KBM-7 (cell line): ENCODE measurements around the gene ULBP2.
A peak's percentile ranks its signal among the peaks of the same experiment; 100 is the strongest.
"Not testable (repeated sequence)": the region's sequence is repeated elsewhere in the genome, so short reads cannot be mapped to it uniquely, and the experiment has no call there.

Source experiments
- DNase-seq: peaks from one replicate; pipeline ENCODE4 v3.0.0-alpha.2; 2015
- in situ Hi-C: fragments of 300-500 bp; cut with MboI; formaldehyde crosslinking; loops from 2 replicates; pipeline ENCODE4 v1.14.3; 2020; ENCODE audit warnings: low sequenced_read_pairs, low pct_unique_long_range_greater_than_20kb, mixed read lengths

ULBP2 gene

DNA sequence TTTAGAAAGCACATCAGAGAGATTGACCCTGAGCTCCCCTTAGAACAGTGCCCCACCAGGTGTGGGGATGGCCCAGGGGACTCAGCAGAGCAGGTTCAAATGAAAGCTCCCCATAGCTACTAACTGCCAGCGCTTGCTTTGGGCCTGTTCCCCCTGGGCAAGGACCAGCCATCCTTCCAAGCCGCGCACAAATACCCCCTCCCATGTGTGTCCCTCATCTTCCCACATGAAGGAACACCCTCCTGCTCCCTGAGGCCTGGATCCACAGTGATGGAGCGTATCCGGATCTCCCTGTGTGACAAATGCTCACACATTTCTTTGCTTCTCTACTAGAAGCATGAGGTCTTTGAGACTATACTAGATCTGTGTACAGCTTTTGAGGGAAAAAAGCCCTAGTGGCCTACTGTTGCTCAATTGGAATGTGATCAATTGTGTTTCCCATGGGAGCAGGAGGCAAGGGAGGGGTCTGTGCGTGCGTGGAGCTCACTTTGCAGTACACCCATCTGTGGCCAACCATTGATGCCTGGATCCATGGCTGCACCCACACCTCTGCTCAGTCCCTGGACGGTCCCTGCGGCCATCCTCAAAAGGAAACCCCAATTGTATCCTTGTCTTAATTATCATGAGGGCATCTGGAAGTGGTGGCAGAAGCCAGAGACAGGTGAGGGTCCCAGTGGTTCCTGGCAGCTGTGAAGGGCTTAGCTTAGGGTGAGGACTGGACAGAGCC, 17.4 kb upstream of the ULBP2 start:
- DNase-seq, result no peak
- in situ Hi-C loops, result no loop called here

DNA sequence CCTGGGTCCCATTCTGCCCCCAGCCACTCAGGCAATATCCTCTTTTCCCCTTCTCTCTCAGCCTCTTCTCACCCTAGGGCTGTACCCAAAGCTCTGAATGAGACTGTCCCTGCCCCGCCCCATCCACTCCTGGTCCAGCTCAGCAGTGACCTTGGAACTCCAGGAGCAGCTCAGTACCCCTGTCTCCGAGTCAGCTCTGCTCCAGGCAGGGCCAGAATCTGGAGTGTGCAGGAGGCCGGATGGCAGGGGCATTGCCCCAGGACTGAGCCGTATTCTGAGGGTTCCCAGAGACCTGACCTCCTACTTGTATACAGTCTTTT, 16.9 kb upstream of the ULBP2 start:
- no peak for DNase-seq
- in situ Hi-C loops, result no loop called here

DNA sequence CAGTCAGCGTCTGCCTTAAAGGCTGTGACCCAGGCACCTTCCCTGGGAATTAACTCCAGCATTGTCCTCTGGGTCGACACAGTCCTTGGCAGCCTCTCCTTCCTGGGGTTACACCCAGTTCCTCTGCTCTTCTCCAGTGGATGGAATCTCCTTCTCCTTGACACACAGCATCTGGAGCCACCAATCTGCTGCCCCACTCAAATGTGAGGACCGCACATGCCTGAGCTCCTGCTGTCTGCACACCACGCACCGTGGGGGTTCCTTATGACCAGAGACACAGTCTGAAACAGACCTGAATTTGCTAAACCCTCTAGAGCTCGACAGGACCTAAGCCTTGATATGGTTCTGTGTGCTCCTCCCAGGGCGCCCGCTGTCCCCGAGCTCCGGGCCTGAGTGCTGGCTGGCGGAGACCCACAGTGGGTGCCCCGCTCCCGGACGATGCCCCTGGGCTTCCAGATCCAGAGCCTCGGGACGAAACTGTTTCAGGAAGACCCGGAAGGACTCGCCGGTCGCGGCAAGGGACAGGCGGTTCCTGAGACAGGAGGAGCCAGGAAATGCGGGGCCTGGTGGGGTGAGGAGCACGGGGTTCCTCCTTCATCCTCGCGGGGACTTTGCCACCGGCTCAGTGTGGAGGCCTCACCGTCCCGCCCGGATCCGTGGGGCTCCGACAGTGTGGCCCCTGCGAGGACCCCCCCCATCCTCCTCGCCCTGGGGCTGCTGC, 16.4 kb upstream of the ULBP2 start:
- in situ Hi-C loops, result no loop called here
- DNase-seq, result no peak

DNA sequence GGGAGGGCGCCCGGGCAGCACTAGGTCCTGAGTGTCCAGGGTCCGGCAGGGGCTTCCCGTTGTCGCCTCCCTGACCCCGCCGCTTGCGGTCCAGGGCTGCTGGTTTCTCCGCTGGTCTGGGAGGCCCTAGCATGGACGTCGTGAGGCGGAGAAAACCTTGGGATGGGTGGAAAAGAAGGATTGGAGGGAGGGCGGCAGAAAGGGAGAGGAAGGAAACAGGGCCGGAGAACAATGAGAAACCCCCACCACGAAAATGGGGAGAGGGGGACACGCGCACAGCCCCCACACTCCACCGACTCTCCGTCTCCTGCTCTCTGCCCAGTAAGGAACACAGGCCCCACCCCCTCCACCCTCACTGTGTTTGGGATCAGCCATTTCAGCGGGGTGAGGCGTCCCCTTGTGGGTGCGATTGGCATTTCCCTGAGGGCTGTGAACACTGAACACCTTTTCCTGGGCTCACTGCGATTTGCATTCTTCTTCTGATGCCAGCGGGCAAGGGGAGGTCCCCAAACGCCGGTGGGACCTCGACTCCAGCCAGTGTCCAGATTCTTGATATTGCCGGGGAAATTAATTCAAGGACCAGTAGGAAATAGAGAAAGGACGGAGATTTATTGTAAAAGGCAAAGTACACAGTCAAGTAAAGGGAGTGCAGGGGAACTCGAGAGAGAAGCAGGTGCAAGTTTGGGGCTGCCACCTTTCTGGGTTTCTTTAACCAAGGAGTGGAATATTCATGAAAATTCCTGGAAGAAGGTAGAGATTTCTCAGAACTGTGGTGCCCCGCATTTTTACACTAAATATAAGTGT, 15.6 kb upstream of the ULBP2 start:
- in situ Hi-C loops, result no loop called here
- peak; percentile 91 for DNase-seq

DNA sequence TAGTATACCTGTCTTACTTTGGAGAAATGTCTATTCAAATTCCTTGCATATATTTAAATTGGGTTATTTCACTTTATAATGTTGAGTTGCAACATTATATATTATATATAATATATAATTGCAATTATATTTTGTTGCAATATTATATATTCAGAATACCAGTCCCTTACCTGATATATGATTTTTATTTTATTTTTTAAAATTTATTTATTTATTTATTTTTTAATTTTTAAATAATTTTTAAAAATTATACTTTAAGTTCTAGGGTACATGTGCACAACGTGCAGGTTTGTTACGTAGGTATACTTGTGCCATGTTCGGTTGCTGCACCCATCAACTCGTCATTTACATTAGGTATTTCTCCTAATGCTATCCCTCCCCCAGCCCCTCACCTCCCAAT, 14.8 kb upstream of the ULBP2 start:
- DNase-seq, in situ Hi-C loops: not testable (repeated sequence)

DNA sequence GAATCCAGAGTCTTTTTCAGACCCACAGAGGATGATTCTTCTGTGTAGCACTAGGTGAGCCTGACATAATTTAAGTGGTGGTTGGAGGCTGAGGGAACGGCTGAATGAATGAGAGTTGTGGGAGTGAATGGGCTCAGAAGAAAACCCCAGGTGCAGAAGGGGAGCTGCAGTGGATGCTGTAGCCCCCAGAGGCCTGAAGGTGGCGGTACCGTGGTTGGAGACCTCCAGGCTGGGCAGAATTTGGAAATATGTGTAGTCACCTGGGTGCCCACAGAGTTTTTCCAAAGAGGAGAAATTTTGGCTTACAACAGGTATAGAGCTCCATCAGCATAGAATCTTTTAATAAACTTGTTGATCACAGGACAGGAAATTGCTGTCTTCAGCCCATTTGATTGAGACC, 12.4 kb upstream of the ULBP2 start:
- peak; percentile 33 for DNase-seq
- in situ Hi-C loops, result no loop called here

DNA sequence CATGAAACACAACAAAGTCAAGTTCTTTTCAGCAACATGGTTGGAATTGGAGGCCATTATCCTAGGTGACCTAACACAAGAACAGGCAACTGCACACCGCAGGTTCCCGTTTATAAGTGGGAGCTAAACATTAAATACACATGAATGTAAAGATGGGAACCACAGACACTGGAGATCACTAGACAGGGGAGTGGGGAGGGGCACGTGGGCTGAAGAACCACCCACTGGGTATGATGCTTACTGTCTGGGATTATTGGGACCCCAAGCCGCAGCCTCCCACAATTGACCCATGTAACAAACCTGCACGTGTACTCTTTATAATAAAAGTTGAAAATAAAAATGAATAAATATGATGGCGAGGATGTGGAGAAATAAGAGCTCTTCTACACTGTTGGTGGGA, 10.3 kb upstream of the ULBP2 start:
- in situ Hi-C loops, result loop anchor here (10.0 kb wide), 1 partner anchor 73 kb away; no protein-coding TSS in a partner anchor
- no peak for DNase-seq

DNA sequence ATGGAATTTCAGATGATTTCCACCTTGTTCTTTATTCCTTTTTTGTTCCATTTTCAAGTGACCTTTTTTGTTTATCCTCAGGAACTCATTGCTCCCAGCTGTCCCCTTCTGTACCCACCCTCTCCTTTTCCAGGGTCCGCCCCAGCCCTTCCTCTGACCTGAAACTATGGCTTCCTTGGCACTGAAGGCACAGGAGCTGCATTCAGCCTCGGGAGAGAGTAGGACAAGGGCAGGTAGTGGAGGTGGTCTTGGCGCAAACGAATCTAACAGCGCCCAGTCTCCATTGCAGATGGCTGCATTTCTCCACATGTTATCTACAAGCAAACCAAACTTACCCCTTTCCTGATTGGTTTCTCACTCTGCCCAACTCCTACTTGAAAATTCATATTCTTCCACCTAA, 8.8 kb upstream of the ULBP2 start:
- no peak for DNase-seq
- in situ Hi-C loops, result loop anchor here (10.0 kb wide), 1 partner anchor 72 kb away; no protein-coding TSS in a partner anchor

DNA sequence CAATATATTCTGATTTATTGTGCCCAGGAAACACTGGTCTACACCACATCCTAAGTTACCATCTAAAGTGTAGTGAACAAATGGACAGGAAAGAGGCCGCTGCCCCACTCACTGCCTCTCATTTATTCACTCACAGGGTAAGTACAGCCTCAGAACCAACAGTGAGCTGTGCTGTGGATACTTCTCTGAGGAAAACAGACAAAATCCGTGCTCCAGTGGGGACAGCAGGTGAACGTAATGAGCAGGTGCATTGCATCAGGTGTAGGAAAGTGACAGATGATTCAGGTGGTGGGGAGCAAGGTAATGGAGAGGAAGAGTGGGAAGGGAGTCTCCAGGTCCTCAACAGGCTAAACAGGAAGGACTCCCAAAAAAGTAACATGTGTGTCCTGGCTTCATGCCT, 8.4 kb upstream of the ULBP2 start:
- in situ Hi-C loops, result loop anchor here (10.0 kb wide), 1 partner anchor 71 kb away; no protein-coding TSS in a partner anchor
- DNase-seq, result no peak

DNA sequence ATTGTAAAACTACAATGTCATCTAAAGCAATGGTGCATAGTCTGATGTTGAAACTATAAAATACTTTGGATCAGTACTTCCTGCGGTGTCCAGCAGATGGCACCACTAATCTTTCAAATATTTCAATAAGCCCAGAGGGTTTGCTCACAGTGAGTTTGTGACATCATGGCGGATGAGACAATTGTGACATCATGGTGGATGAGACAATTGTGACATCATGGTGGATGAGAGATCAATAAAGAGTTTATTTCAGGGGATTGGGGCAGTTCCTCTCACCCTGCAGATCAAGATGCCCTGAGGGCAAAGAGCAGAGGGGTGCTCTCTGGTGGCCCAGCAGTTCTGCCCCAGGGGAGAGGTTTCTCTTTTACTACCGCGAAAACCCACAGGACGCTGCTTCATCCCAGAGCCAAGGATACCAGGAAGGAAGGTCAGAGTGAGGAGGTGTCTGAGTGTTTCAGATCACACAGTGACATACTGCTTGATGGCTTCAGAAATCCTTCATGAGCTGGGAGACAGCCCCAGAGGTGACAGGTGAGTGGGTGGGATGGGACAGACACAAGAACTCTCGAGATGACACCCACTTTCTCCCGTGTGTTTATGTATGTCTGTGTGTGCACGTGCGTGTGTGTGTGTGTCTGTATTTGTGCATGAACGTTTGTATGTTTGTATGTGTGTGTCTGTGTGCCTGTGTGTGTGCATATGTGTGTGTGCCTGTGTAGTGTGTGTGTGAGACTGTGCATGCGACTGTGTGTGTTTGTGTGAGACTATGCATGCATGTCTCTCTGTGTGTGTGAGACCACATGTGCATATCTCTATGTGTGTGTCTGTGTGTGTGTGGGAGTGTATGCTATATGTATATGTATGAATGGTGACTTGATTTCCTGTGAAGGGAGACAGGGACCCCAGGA, 7.3 kb upstream of the ULBP2 start:
- DNase-seq, result peak; percentile 82
- in situ Hi-C loops, result loop anchor here (10.0 kb wide), 1 partner anchor 70 kb away; no protein-coding TSS in a partner anchor

DNA sequence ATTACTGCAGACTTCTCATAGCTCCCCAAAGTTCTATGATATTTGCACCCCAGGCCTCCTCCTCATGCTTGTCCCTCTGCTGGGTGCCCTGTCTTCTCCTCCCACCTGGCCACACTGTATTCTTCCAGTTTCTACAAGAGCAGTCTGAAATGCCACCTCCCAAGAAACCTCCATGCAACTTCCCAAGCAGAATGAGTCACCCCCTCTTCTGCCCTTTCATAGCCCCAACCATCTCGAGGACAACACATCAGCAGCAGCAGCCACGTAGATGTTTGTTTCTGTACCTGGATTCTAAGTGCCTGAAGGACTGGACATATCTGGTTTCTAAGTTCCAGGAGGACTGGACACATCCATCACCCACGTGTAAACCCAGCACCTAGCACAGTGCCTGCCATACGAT, 6.6 kb upstream of the ULBP2 start:
- in situ Hi-C loops, result loop anchor here (10.0 kb wide), 1 partner anchor 70 kb away; no protein-coding TSS in a partner anchor
- no peak for DNase-seq

DNA sequence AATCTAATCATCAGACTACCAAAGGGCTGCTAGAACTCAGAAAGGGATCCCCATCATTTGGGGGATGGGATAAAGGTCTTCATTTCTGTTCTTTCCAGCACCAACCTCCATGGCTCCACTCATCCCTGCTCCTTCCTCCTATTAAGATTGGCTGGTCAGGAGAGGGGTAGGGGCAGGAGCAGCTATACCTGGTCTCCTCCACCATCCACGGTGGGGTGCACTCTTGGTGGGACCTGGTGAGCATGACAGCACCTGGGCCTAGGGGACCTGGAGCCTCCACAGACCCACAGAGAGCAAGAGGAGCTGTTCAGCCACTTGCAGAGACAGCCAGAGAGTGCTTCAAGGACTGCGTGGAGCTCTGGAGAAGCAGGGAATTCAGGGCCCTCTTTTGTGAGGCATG, 6.1 kb upstream of the ULBP2 start:
- no peak for DNase-seq
- in situ Hi-C loops, result loop anchor here (10.0 kb wide), 1 partner anchor 69 kb away; no protein-coding TSS in a partner anchor

DNA sequence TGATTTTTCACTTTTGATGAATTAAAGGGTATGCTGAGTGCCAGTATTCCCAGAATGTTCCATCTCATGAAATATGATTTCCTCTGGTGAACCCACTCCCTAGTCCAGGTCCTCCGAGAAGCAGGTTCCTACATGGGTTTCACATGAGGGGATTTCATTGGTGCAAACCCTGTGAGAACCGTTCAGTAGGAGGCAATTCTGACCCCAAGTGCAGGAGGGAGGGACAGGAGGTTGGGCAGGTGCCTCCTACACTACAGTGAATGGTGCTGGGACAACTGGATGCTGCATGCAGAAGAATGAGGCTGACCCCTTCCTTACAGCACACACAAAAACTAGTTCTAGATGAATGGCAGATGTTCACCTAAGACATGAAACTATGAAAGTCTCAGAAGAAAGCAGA, 5.1 kb upstream of the ULBP2 start:
- in situ Hi-C loops, result loop anchor here (10.0 kb wide), 1 partner anchor 68 kb away; no protein-coding TSS in a partner anchor

DNA sequence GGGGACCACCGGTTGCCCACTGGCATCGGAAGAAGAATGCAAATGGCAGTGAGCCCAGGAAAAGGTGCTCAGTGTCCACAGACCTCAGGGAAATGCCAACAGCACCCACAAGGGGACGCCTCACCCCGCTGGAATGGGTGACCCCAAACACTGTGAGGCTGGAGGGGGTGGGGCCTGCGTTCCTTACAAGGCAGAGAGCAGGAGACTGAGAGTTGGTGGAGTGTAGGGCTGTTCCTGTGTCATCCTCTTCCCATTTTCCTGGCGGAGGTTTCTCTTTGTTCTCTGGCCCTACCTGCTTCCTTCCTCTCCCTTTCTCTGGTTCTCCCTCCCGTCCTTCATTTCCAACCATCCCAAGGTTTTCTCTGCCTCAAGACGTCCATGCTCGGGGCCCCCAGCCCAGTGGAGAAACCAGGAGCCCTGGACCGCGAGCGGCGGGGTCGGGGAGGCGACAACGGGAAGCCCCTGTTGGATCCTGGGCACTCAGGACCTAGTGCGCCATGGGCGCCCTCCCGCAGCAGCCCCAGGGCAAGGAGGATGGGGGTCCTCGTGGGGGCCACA, 3.7 kb upstream of the ULBP2 start:
- not testable (repeated sequence) for DNase-seq
- in situ Hi-C loops, result loop anchor here (10.0 kb wide), 1 partner anchor 67 kb away; no protein-coding TSS in a partner anchor

More for the DNA sequence above, 5.1 kb upstream of the ULBP2 start:
- no peak for DNase-seq

DNA sequence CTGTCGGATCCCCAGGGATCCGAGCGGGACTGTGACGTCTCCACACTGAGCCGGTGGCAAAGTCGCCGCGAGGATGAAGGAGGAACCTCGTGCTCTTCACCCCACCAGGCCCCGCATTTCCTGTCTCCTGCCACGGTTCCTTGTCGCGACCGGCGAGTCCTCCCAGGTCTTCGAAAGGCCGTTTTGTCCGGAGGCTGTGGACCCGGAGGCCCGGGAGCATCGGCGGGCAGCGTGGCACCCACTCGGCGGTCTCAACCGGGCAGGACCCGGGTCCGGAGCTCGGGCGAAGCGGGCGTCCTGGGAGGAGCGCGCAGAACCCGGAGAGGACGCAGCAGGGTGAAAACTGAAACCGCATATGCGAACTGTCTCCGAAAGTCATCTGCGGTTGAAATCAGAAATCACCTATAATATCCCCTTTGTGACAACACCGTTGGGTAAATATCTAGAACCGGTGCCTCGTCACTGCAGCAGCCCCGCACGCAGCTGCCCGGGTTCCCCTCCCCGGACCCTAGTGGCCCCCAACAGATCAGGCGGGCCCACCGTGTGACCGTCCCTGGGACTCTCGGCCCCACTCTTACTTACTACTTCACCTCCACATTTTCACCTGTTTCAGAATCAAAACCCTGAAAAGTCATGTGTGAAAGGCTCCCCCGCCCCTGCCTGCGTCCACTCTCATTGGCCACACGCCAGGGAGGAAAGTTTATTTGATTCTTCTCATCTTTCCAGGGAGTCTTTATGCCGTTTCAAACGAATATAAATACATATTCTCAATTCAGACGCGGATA, 3.1 kb upstream of the ULBP2 start:
- in situ Hi-C loops, result loop anchor here (10.0 kb wide), 1 partner anchor 66 kb away; no protein-coding TSS in a partner anchor
- no peak for DNase-seq

DNA sequence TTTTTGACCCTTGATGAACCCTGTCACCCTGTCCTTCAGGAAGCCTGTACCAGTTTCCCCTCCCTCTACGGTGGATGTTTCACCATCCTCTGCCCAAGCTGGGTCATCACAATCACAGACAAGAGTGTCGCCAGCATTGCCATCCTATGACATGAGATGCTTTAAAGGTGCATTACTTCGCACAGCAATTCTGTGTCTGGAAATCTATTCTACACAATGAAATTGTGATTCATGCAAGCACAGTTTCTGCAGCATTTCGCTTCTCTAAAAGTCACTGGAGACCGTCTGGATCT, 2.5 kb upstream of the ULBP2 start:
- in situ Hi-C loops, result loop anchor here (10.0 kb wide), 1 partner anchor 65 kb away; no protein-coding TSS in a partner anchor
- no peak for DNase-seq

DNA sequence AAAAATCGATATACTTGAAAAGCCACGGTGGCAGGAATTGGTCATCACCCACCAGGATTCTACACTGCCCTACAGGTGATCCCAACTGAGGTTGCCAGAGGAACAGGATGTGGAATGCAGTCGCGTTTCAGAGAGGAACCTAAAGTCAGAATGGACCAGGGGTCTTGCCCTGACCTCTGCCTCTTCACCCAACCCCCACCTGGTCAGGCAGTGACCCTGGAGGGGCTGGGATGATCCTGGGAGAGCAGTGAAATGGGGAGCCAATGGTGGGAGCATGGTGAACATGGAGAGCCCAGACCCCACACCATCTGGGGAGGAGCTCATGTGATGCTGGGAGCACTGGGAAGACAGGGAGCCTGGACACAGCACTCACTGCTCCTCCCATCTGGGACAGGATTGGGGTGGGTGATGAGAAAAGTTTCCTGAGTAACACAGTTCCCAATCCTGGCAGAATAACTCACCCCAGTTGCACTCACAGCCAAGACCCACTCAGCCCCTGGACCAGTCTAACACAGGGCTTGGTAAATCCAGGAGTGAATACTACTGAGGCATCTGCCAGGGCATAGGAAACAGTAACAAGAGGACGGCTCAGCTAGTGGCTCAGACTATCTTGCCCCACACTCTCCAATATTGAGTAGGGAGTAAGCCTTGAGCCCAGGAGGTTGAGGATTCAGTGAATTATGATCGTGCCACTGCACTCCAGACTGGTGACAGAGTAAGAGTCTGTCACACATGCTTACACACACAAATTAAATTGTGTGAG, 1.7 kb upstream of the ULBP2 start:
- no peak for DNase-seq
- in situ Hi-C loops, result loop anchor here (10.0 kb wide), 1 partner anchor 65 kb away; no protein-coding TSS in a partner anchor
